H9 (cell line): ENCODE measurements around the gene ALLC. TPM values are rescaled to one million over a fixed set of nuclear protein-coding genes. Genes with fewer than 3 reads are reported as not detected.

Experiments
- DNase-seq: peaks from one replicate; pipeline ENCODE4 v3.0.0-alpha.2; 2017
- H2AFZ ChIP-seq: one replicate; pipeline ENCODE4 v1.6.1; 2013; ENCODE audit warnings: mild to moderate bottlenecking, low read length, control low read depth, moderate library complexity
- H2AK5ac ChIP-seq: 2 replicates; pipeline ENCODE4 v1.6.1; 2013; ENCODE audit warnings: low read length, control low read depth, mixed read lengths; ENCODE audit not compliant: insufficient read length
- H2BK120ac ChIP-seq: one replicate; pipeline ENCODE4 v1.6.1; 2013; ENCODE audit warnings: low read depth, mild to moderate bottlenecking, low read length, control low read depth, inconsistent platforms; ENCODE audit not compliant: poor library complexity, severe bottlenecking
- H2BK12ac ChIP-seq: 2 replicates; pipeline ENCODE4 v1.6.1; 2013; ENCODE audit warnings: low read length, control low read depth, mixed read lengths, low read depth; ENCODE audit not compliant: insufficient read length
- H2BK15ac ChIP-seq: 2 replicates; pipeline ENCODE4 v1.6.1; 2013; ENCODE audit warnings: low read depth, low read length, control low read depth
- H2BK20ac ChIP-seq: one replicate; pipeline ENCODE4 v1.6.1; 2013; ENCODE audit warnings: low read depth, mild to moderate bottlenecking, low read length, control low read depth, inconsistent platforms; ENCODE audit not compliant: poor library complexity, severe bottlenecking
- H2BK5ac ChIP-seq: 2 replicates; pipeline ENCODE4 v1.6.1; 2013; ENCODE audit warnings: low read length, control low read depth, mixed read lengths; ENCODE audit not compliant: insufficient read length
- H3K14ac ChIP-seq: 2 replicates; pipeline ENCODE4 v1.6.1; 2013; ENCODE audit warnings: low read length, control low read depth; ENCODE audit not compliant: insufficient read depth
- H3K18ac ChIP-seq: 2 replicates; pipeline ENCODE4 v1.6.1; 2013; ENCODE audit warnings: low read depth, mild to moderate bottlenecking, mixed read lengths, low read length, control low read depth; ENCODE audit not compliant: insufficient read length
- H3K23ac ChIP-seq: 2 replicates; pipeline ENCODE4 v1.6.1; 2013; ENCODE audit warnings: low read length, control low read depth, mixed read lengths, low read depth; ENCODE audit not compliant: insufficient read length
- H3K23me2 ChIP-seq: 2 replicates; pipeline ENCODE4 v1.6.1; 2013; ENCODE audit warnings: low read depth, mild to moderate bottlenecking, mixed read lengths, low read length, control low read depth; ENCODE audit not compliant: insufficient read length, poor library complexity, severe bottlenecking
- H3K27ac ChIP-seq: 2 replicates; pipeline ENCODE4 v1.5.1; 2013; ENCODE audit warnings: low read length, control low read depth, mixed read lengths, low read depth; ENCODE audit not compliant: insufficient read length
- H3K27me3 ChIP-seq: 2 replicates; pipeline ENCODE4 v1.6.1; 2013; ENCODE audit warnings: low read length, control low read depth, inconsistent platforms; ENCODE audit not compliant: insufficient read depth
- H3K4ac ChIP-seq: 2 replicates; pipeline ENCODE4 v1.6.1; 2013; ENCODE audit warnings: low read depth, mild to moderate bottlenecking, control low read depth, inconsistent platforms, low read length, moderate library complexity
- H3K4me1 ChIP-seq: 2 replicates; pipeline ENCODE4 v1.6.1; 2013; ENCODE audit warnings: low read length, control low read depth, inconsistent platforms; ENCODE audit not compliant: insufficient read depth
- H3K4me2 ChIP-seq: 2 replicates; pipeline ENCODE4 v1.6.1; 2013; ENCODE audit warnings: low read length, control low read depth, mixed read lengths; ENCODE audit not compliant: insufficient read length, insufficient read depth
- H3K56ac ChIP-seq: 2 replicates; pipeline ENCODE4 v1.6.1; 2013; ENCODE audit warnings: low read depth, mild to moderate bottlenecking, mixed read lengths, low read length, control low read depth; ENCODE audit not compliant: insufficient read length
- H3K79me1 ChIP-seq: 2 replicates; pipeline ENCODE4 v1.6.1; 2013; ENCODE audit warnings: low read depth, mild to moderate bottlenecking, moderate library complexity, low read length, control low read depth, inconsistent platforms; ENCODE audit not compliant: insufficient read depth, poor library complexity, severe bottlenecking
- H3K79me2 ChIP-seq: 2 replicates; pipeline ENCODE4 v1.6.1; 2013; ENCODE audit warnings: low read length, control low read depth, inconsistent platforms; ENCODE audit not compliant: insufficient read depth
- H3K9ac ChIP-seq: 2 replicates; pipeline ENCODE4 v1.6.1; 2013; ENCODE audit warnings: low read length, control low read depth, mixed read lengths; ENCODE audit not compliant: insufficient read length; ENCODE audit errors: extremely low read depth
- H3K9me3 ChIP-seq: one replicate; pipeline ENCODE4 v1.6.1; 2013; ENCODE audit warnings: low read depth, low read length, inconsistent platforms; ENCODE audit not compliant: control insufficient read depth
- H3T11ph ChIP-seq: one replicate; pipeline ENCODE4 v1.6.1; 2013; ENCODE audit warnings: mild to moderate bottlenecking, low read length, control low read depth, inconsistent platforms
- H4K20me1 ChIP-seq: one replicate; pipeline ENCODE4 v1.6.1; 2013; ENCODE audit not compliant: control insufficient read depth, insufficient read length, insufficient read depth
- H4K5ac ChIP-seq: 2 replicates; pipeline ENCODE4 v1.6.1; 2013; ENCODE audit warnings: low read depth, mild to moderate bottlenecking, mixed read lengths, low read length, control low read depth; ENCODE audit not compliant: insufficient read length
- H4K8ac ChIP-seq: replicated peaks from 2 replicates; pipeline ENCODE4 v1.6.1; 2013; ENCODE audit warnings: low read length, control low read depth, mixed read lengths, low read depth; ENCODE audit not compliant: insufficient read length
- H4K91ac ChIP-seq: 2 replicates; pipeline ENCODE4 v1.6.1; 2013; ENCODE audit warnings: low read depth, mild to moderate bottlenecking, moderate library complexity, mixed read lengths, low read length, control low read depth; ENCODE audit not compliant: insufficient read length
- H3K27ac Mint-ChIP-seq, 3 experiments: 2 replicates in 2 of 3; 3 replicates in 1 of 3; pipeline ENCODE4 v1.8.0; 2020 to 2021; ENCODE audit warnings: mixed read lengths in 3 of 3, mild to moderate bottlenecking in 1 of 3, moderate library complexity in 1 of 3
- H3K27me3 Mint-ChIP-seq: 2 replicates; pipeline ENCODE4 v1.8.0; 2021; ENCODE audit warnings: low read depth, mild to moderate bottlenecking, moderate library complexity, mixed read lengths
- H3K36me3 Mint-ChIP-seq, 3 experiments: 2 replicates in 2 of 3; 3 replicates in 1 of 3; pipeline ENCODE4 v1.8.0; 2020 to 2021; ENCODE audit warnings: low read depth in 3 of 3, mixed read lengths in 3 of 3; ENCODE audit not compliant: insufficient read depth in 1 of 3
- H3K4me1 Mint-ChIP-seq, 2 experiments: 2 replicates each; pipeline ENCODE4 v1.8.0; 2020; ENCODE audit warnings: mixed read lengths in 2 of 2
- H3K4me3 Mint-ChIP-seq, 2 experiments: 2 replicates in 1 of 2; 3 replicates in 1 of 2; pipeline ENCODE4 v1.8.0; 2020 to 2021; ENCODE audit warnings: mild to moderate bottlenecking in 2 of 2, mixed read lengths in 2 of 2, moderate library complexity in 1 of 2
- H3K9me3 Mint-ChIP-seq, 2 experiments: 2 replicates in 1 of 2; 3 replicates in 1 of 2; pipeline ENCODE4 v1.8.0; 2020; ENCODE audit warnings: mild to moderate bottlenecking in 2 of 2, mixed read lengths in 2 of 2, moderate library complexity in 1 of 2
- CTCF ChIP-seq: fragments of 200-600 bp; sonication (generic); conservative IDR thresholded peaks from 3 replicates; pipeline ENCODE4 v1.8.0; 2021; ENCODE audit warnings: antibody characterized with exemption, mild to moderate bottlenecking
- WGBS: extraction: QIAGEN DNeasy Blood & Tissue Kit; methylation state at CpG from one replicate; pipeline ENCODE4 v1.1.7; 2013; ENCODE audit warnings: missing lambda C conversion rate, low lambda C conversion rate, mixed read lengths; ENCODE audit not compliant: insufficient read length; ENCODE audit errors: extremely low coverage; 5-methylcytosine and 5-hydroxymethylcytosine counted together
- total RNA-seq: library from RNA; stranded (reverse); gene quantifications from 2 replicates; pipeline ENCODE4 v1.2.1, GENCODE V29; 2021

Gene ALLC
- total RNA-seq, 1 experiment from 2014 or later, result not detected

- H3K4me2 ChIP-seq, result no peak overlapping the region
- no peak overlapping the region for H3K18ac ChIP-seq
- WGBS, result no CpG with 5 or more reads among the region's 10 CpGs
- no peak overlapping the region for H3K9ac ChIP-seq
- no peaks in the 10 kb centered on the region for H3K9me3 ChIP-seq
- no peak overlapping the region for H2BK120ac ChIP-seq
- no peak overlapping the region for H3K4ac ChIP-seq
- no peak overlapping the region for H2BK5ac ChIP-seq
- Mint-ChIP-seq H3K27me3 (peaks cover 14% of the 10 kb centered on the region), H3K9me3 (no peaks in the 10 kb centered on the region), H3K4me3 (no peak overlapping the region), H3K4me1 (peaks cover 4% of the 10 kb centered on the region in 2 experiments), H3K27ac (no peak overlapping the region), H3K36me3 (no peaks in the 10 kb centered on the region)
- H2AK5ac ChIP-seq, result no peak overlapping the region
- H4K20me1 ChIP-seq, result no peaks in the 10 kb centered on the region
- DNase-seq, result no peak
- no peak overlapping the region for H3K27ac ChIP-seq
- no peak overlapping the region for H2BK12ac ChIP-seq
- H3K14ac ChIP-seq, result no peak overlapping the region
- no peaks in the 10 kb centered on the region for H3K79me2 ChIP-seq
- H3K23me2 ChIP-seq, result no peaks in the 10 kb centered on the region
- no peak overlapping the region for H2AFZ ChIP-seq
- H3K23ac ChIP-seq, result no peak overlapping the region
- H3K27me3 ChIP-seq, result no peaks in the 10 kb centered on the region
- no peak overlapping the region for H2BK15ac ChIP-seq
- no peak overlapping the region for H4K91ac ChIP-seq
- H3K56ac ChIP-seq, result no peak overlapping the region
- H3T11ph ChIP-seq, result no peak overlapping the region
- no peak overlapping the region for H4K5ac ChIP-seq
- H3K79me1 ChIP-seq, result no peaks in the 10 kb centered on the region
- H4K8ac ChIP-seq, result no peak overlapping the region
- no peak overlapping the region for H2BK20ac ChIP-seq
- TF ChIP-seq CTCF, result no peak
- H3K4me1 ChIP-seq, result no peaks in the 10 kb centered on the region
Measured at GRCh38 chr2:3639015-3639630, 18.9 kb upstream of the ALLC start.
